Stimulated activated CD4-positive, alpha-beta T cell treated with anti-CD3 and anti-CD28 coated beads, Interleukin-4, amount 100 ng/mL, for 4 hours (primary cell): Measurements from ENCODE around the gene OAF.

Source experiments
- DNase-seq, 2 experiments: peaks; one replicate each; pipeline ENCODE4 v3.0.0-alpha.2; 2020

Gene OAF

GRCh38 chr11:120205596-120206161 lies 5.2 kb upstream of the OAF start:
- DNase-seq: no peak

- no peak for DNase-seq
Observed at GRCh38 chr11:120207512-120207911, 3.3 kb upstream of the OAF start.

- DNase-seq: no peak
Observed at GRCh38 chr11:120208001-120208441, 2.8 kb upstream of the OAF start.

- DNase-seq: no peak
Observed at GRCh38 chr11:120208777-120209176, 2.1 kb upstream of the OAF start.

GRCh38 chr11:120209746-120210625 lies 846 bp upstream of the OAF start:
- no peak for DNase-seq

- DNase-seq: no peak
Observed at GRCh38 chr11:120211522-120212258, 858 bp downstream of the OAF start.

GRCh38 chr11:120212259-120212878 lies 1.5 kb downstream of the OAF start:
- DNase-seq: no peak

GRCh38 chr11:120212926-120213325 lies 2.1 kb downstream of the OAF start:
- DNase-seq: no peak

GRCh38 chr11:120214581-120214980 lies 3.7 kb downstream of the OAF start:
- DNase-seq: no peak

- no peak for DNase-seq
Observed at GRCh38 chr11:120215634-120216033, 4.8 kb downstream of the OAF start.

GRCh38 chr11:120216426-120217102 lies 5.7 kb downstream of the OAF start:
- DNase-seq: no peak

GRCh38 chr11:120217526-120217925 lies 6.7 kb downstream of the OAF start:
- no peak for DNase-seq

GRCh38 chr11:120217941-120218694 lies 7.3 kb downstream of the OAF start:
- no peak for DNase-seq

GRCh38 chr11:120218695-120219033 lies 7.8 kb downstream of the OAF start:
- no peak for DNase-seq

GRCh38 chr11:120219232-120219937 lies 8.6 kb downstream of the OAF start:
- DNase-seq: no peak

GRCh38 chr11:120219938-120220746 lies 9.3 kb downstream of the OAF start:
- no peak for DNase-seq

- no peak for DNase-seq
Observed at GRCh38 chr11:120220747-120221037, 9.9 kb downstream of the OAF start.

GRCh38 chr11:120221115-120221752 lies 10.4 kb downstream of the OAF start:
- no peak for DNase-seq

GRCh38 chr11:120222916-120223315 lies 12.1 kb downstream of the OAF start:
- no peak for DNase-seq

- DNase-seq: no peak
Observed at GRCh38 chr11:120223793-120224192, 13.0 kb downstream of the OAF start.
